BJ (cell line): ENCODE data around the gene PODN. TPM values are rescaled to one million over a fixed set of nuclear protein-coding genes. Genes with fewer than 3 reads are reported as not detected.

Source experiments
- CTCF ChIA-PET: fragments of 350-600 bp; formaldehyde crosslinking; extraction: SDS; loops from one replicate; lab custom pipeline; 2021; ENCODE audit warnings: antibody characterized with exemption, inconsistent platforms; lab: Yijun Ruan, JAX
- POLR2A ChIA-PET: fragments of 300-600 bp; sonication (Branson Sonifier 250); formaldehyde crosslinking; extraction: SDS; loops from one replicate; lab custom pipeline; 2021; ENCODE audit warnings: antibody characterized with exemption; lab: Charles Lee
- DNase-seq: peaks from one replicate; pipeline ENCODE4 v3.0.0-alpha.2; 2011; ENCODE audit warnings: low read depth
- H3K27me3 ChIP-seq: 2 replicates; pipeline ENCODE4 v1.6.0; 2011; ENCODE audit warnings: low read length; ENCODE audit not compliant: control insufficient read depth, insufficient read depth
- H3K36me3 ChIP-seq: 2 replicates; pipeline ENCODE4 v1.5.1; 2011; ENCODE audit warnings: low read length; ENCODE audit not compliant: control insufficient read depth, insufficient read depth
- H3K4me3 ChIP-seq: 2 replicates; pipeline ENCODE4 v1.5.1; 2011; ENCODE audit warnings: low read depth, mild to moderate bottlenecking, control low read depth, low read length
- CTCF ChIP-seq: IDR thresholded peaks from 2 replicates; pipeline ENCODE4 v1.5.1; 2011; ENCODE audit warnings: low read depth, mild to moderate bottlenecking, control low read depth, inconsistent platforms, low read length, moderate library complexity; ENCODE audit not compliant: insufficient read depth
- polyA plus RNA-seq: library from polyadenylated mRNA; depleted of rRNA; stranded (reverse); fragments of >200 nt; gene quantifications from 2 replicates; pipeline ENCODE4 v1.2.3, GENCODE V29; 2011

Gene PODN
- polyA plus RNA-seq, 1 experiment: 107 TPM

- CTCF ChIA-PET: interaction anchor here (0.9 to 1.2 kb wide), 3 partner anchors 10 to 69 kb away, joined by 3 to 6 read pairs (median 4); no protein-coding TSS in a partner anchor
- H3K36me3 ChIP-seq: no peaks in the 10 kb centered on the region
- H3K4me3 ChIP-seq: no peak overlapping the region
- peak; percentile 78 for DNase-seq
- H3K27me3 ChIP-seq: no peaks in the 10 kb centered on the region
- no peak; the same call in 1 of the 2 replicates for TF ChIP-seq CTCF
- POLR2A ChIA-PET: no interaction called here
Observed at GRCh38 chr1:53110370-53111072, 48.5 kb downstream of the PODN start.

- H3K4me3 ChIP-seq: no peak overlapping the region
- ChIA-PET CTCF (interaction anchor here (0.9 to 1.2 kb wide), 3 partner anchors 9 to 61 kb away, joined by 3 to 6 read pairs (median 3); no protein-coding TSS in a partner anchor), POLR2A (no interaction called here)
- no peaks in the 10 kb centered on the region for H3K36me3 ChIP-seq
- DNase-seq: no peak
- H3K27me3 ChIP-seq: no peaks in the 10 kb centered on the region
- TF ChIP-seq CTCF: no peak
Observed at GRCh38 chr1:53111073-53111556, 49.1 kb downstream of the PODN start.

GRCh38 chr1:53111693-53112092 is 49.7 kb downstream of the PODN start:
- CTCF ChIA-PET: interaction anchor here (0.9 to 1.2 kb wide), 3 partner anchors 9 to 60 kb away, joined by 3 to 6 read pairs (median 3); no protein-coding TSS in a partner anchor
- H3K4me3 ChIP-seq: no peak overlapping the region
- H3K36me3 ChIP-seq: no peaks in the 10 kb centered on the region
- TF ChIP-seq CTCF: no peak
- H3K27me3 ChIP-seq: no peaks in the 10 kb centered on the region
- POLR2A ChIA-PET: interaction anchor here (0.6 kb wide), 1 partner anchor 515 kb away, joined by 3 read pairs; no protein-coding TSS in a partner anchor
- no peak for DNase-seq

- H3K4me3 ChIP-seq: no peak overlapping the region
- CTCF ChIA-PET: interaction anchor here (0.9 to 1.2 kb wide), 2 partner anchors 8 to 60 kb away, joined by 3 read pairs; no protein-coding TSS in a partner anchor
- no peaks in the 10 kb centered on the region for H3K27me3 ChIP-seq
- POLR2A ChIA-PET: interaction anchor here (0.6 kb wide), 1 partner anchor 516 kb away, joined by 3 read pairs; no protein-coding TSS in a partner anchor
- no peaks in the 10 kb centered on the region for H3K36me3 ChIP-seq
- DNase-seq: peak; percentile 83
- no peak for TF ChIP-seq CTCF
Observed at GRCh38 chr1:53112271-53112774, 50.3 kb downstream of the PODN start.

- Histone ChIP-seq H3K4me3 (no peak overlapping the region), H3K27me3 (no peaks in the 10 kb centered on the region), H3K36me3 (no peaks in the 10 kb centered on the region)
- ChIA-PET POLR2A (no interaction called here), CTCF (no interaction called here)
- no peak for TF ChIP-seq CTCF
- no peak for DNase-seq
Observed at GRCh38 chr1:53112861-53113260, 50.8 kb downstream of the PODN start.
